HG03196 (cell line): ENCODE measurements around the gene KMT2C.

Experiments used
- ATAC-seq: cut with Tn5 transposase; IDR thresholded peaks from one replicate; pipeline ENCODE4 v1.9.1; 2021; ENCODE audit not compliant: unreplicated experiment

Gene KMT2C

DNA sequence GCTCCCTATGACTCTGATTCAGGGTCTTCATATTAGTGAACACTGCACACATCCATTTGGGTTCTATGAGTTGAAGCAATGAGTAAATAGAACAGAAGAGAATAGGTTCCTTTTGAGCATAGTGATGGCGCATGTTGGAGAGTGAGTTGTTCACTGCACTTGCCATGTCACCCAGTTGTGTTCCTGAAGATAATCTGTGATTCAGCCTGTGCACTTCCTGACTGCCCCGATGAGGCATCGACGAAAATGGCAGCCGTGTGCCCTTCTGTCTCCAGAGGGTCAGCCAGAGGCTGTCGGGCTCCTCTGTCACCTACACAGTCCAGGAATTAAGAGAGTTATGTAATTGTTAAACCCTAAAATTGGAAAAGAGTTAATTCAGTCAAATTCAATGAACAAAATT, 315.6 kb downstream of the KMT2C start:
- ATAC-seq, result no peak

DNA sequence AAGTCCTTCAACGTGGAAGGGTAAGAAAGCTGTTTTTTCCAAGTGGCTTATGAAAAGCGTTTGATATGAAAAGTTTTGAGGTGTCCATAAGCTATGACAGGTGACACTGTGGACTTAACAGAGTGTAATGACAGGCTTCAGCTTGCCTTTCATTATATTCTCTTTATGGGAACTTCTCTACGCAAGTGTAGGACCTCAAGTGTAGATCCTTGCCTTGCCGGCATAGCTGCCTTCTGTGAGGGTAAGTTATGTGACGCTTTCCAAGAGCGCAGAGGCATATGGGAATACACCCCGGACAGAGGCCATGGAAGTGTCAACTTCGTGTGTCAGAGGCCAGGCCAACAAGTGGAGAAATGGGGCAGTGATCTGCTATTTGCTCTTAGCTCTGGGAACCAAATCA, 318.4 kb downstream of the KMT2C start:
- ATAC-seq, result no peak

DNA sequence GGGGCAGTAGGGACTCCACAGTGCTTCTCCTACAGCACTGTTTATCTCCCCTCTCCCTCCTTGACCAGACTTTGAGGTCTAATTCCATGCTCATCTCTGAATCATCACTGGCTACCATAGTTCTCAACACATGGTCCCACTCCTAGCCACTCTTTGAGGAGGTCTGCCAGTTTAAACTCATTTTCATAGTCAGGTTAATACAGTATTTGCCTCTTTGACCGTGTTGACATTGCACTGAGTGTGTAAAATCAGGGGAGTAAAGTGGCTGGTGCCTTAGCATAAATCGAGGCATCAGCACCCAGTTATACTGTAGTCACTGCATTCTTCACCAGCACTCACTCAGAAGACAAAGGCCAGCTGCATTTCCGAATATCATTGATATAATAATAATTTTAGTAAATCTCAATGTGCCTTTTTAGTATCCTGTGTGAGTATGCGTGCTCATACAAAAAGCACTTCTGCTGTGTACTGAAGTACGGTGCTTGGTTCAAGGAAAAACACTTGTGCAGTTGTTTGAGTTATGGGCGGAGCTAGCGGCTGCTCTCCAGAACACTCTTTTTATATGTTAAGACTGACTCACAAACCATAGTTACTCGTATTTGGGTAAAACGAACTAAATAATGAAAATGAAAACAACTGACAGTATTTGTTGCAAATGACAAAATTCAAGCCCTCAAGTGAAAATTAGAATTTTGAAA, 320.6 kb downstream of the KMT2C start:
- ATAC-seq, result no peak

DNA sequence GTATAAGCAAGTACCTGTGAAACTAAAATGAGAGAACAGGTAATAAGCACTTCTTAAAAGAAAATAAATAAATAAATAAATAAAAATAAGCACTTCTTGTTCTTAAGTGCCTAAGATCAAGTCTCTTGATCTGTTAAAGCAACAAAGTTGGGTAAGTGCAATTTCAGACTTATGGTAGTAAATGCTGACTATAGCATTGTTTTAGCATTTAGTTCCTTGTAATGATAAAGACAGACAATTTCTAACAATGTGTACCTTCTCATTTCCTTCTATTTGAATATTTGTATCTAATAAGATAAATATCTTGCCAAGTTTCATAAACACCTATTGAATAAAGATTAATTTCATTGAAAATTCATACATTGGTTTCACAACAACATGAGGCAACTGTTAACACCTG, 323.0 kb downstream of the KMT2C start:
- ATAC-seq, result no peak

DNA sequence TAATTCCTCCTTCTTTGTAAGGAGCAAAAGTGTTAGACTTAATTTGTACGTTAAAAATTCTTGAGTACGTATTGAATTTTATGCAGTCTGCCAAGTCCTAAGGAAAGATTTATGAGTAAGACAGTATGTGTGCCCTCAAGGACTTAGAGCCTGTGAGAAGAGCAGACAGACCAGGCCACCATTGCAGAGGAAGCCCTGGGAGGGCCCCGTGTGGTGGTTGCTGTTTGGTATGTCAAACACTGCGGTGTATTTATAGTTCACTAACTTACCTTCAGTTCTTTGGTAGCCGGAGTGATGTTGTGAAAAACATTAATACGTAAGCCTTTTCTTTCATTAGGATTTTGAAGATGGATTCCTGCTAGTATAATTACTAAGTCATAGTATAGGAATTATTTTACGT, 327.4 kb downstream of the KMT2C start:
- ATAC-seq, result no peak

DNA sequence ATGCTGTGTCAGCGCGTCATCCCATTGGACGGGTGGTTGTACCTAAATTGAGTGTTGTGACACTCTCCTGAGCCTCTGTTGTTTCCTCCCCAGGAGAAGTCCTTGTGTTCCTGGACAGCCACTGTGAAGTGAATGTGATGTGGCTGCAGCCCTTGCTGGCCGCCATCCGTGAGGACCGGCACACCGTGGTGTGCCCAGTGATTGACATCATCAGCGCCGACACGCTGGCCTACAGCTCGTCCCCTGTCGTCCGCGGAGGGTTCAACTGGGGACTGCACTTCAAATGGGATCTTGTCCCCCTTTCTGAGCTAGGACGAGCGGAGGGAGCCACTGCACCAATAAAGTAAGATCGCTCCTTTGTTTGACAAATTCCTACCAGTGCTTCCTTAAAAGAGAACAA, 327.9 kb downstream of the KMT2C start:
- ATAC-seq, result no peak

DNA sequence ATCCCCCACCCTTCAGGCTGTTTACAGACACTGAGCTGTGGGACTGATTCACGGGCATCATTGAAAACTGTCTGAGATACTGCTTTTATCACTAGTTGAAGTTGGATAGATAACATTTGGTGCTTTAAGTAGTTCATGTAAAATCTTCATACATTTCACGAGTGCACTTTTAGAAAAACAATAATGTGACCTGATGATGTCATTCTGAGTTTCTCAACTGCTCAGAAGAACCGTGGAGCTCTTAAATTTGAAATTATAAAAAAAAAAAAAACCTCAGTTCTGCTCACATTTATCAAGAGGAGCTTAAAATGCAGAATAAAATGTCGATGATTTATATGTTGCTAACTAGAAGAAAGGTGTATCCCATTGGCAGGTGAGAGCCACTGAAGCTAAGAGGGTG, 328.8 kb downstream of the KMT2C start:
- ATAC-seq, result no peak

DNA sequence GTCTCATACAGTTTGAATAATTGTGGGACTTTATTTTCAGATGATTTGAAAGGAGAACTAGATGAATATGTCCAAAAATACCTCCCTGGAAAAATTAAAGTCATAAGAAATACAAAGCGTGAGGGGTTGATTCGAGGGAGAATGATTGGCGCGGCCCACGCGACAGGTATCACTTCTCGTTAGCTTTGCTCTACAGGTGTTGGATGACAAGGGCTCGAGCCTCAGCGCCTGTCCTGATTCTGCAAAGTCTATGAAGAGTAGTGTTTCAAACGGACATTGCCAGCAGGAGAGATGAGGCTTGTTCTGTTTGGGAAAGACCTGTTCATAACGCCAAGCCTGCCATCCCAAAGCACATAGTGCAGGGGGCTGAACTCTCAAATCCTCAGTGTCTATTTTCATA, 330.6 kb downstream of the KMT2C start:
- no peak for ATAC-seq

DNA sequence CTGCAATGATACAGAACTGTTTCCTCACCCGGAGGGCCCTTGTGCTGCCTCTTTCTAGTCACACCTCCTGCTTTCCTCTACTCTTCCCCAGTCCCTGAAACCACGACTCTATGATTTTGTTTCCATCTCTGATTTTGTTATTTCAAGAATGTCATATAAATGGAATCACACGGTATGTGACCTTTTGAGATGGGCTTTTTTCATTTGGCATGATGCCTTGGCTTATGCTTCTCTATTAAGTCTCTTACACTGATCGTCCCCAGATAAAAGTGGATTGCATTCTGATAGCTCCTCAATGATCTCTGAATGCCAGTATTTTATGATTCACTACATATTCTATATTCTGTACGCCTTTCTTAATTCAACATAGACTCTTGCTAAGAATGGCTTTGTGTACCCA, 332.1 kb downstream of the KMT2C start:
- no peak for ATAC-seq

DNA sequence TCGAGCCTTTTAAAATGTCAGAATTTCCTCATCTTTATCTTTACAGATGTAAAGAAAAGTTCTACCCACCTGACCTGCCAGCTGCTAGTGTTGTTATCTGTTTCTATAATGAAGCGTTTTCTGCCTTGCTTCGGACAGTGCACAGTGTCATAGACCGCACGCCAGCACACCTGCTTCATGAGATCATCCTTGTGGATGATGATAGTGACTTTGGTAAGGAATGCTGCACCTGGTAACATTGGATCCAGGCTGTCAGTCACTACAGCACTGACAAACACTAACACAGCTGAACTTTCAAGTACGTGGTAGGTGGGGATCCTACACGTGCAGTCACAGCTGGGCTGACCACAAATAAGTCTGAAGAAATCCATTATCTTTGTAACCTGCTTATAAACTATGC, 332.7 kb downstream of the KMT2C start:
- no peak for ATAC-seq

DNA sequence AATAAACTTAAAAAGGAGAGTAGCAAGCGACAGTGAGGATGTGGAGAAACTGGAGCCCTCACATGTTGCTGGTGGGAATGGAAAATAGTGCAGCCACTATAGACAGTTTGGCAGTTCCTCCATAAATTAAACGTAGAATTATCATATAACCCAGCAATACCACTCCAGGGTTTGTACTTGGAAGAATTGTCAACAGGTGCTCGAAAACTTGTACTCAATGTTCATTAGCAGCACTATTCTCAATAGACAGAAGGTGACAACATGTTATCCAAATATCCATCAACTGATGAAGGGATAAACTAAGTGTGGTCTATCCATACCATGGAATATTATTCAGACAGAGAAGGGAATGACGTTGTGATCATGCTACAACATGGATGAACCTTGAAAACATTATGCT, 338.5 kb downstream of the KMT2C start:
- ATAC-seq, result no peak

DNA sequence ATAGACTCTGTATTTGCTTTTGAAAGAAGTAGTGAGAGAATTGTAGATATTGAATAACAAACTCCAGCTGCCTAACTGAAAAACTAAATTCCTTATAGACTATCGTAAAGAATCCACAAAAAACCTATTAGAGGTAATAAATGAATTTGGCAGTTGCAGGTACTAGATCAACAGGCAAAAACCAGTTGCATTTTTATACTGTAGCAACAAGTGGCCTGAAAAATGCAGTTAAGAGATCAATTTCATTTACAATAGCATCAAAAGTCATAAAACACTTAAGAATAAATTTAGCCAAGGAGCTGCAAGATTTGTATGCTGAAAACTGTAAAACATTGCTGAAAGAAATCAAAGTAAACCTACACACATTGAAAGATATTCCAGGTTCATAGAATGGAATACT, 340.0 kb downstream of the KMT2C start:
- ATAC-seq, result no peak

DNA sequence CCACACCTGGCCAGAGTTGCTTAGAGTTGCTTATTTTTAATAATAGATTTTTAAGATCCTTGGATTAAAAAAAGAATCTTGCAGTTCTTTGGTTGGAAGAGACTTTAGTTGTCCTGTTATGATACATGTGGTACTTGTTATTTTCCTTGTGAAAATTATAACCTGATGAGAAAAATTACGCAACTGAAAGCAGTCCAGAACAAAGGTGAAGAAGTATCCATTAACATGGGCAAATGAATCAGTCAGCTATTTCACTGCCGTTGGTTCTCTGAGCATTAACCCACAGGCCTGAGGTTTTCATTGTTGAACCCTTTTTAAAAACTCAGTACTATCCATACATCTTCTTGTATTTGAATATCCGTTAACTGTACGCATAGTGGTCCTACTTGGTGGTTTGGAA, 342.1 kb downstream of the KMT2C start:
- ATAC-seq, result no peak

DNA sequence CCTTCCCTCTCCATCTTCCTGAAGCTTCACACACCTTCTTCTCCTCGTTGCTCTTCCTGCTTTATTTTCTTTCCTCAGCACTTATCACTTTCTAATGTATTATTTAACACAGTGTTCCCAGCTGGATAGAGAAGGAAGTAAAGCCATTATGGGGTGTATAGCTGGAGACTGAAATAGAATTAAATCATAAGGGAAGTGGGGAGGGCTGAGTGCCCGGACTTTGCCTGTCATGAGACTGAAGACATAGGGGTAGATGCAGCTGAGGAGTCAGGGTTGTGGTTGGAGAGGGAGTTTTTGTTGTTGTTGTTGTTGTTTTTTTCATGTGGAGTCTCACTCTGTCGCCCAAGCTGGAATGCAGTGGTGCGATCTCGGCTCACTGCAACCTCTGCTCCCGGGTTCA, 345.1 kb downstream of the KMT2C start:
- ATAC-seq, result no peak

DNA sequence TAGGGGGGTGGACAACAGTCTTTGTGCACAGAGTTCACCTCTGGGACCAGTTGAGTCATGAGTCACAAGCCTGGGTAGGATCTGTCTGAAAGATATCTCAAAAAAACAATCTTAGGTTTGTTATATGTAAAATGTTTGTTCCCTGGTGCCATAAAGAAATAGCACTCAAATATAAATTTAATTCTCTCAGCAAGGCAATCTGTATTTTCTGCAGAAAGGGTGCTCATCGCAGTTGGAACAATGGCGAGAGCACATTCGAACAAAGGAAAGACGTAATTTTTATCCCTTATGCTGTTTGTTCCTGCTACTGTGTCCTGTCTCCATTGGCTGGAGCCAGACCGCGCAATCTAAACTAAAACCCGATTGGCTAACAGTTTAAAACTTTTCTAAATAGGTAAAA, 346.6 kb downstream of the KMT2C start:
- ATAC-seq, result no peak

DNA sequence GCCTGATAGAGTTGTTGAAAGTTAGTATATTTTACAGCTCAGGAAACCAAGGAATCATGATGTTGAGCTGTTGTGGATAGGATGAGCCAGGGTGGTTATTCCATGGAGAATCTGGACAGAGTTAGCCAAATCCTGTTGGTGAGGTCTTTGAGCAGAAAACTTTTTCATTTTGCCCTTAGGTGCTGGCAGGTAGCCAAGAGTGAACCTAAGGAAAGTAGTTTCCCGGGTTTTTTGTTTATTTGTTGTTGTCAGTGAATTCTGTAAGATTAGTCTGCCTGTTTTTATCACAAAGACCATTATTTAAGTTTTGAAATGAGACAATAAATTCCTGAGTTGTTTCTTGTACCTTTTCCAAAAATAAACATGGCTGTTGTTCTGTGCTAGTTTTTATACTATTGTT, 349.3 kb downstream of the KMT2C start:
- no peak for ATAC-seq

DNA sequence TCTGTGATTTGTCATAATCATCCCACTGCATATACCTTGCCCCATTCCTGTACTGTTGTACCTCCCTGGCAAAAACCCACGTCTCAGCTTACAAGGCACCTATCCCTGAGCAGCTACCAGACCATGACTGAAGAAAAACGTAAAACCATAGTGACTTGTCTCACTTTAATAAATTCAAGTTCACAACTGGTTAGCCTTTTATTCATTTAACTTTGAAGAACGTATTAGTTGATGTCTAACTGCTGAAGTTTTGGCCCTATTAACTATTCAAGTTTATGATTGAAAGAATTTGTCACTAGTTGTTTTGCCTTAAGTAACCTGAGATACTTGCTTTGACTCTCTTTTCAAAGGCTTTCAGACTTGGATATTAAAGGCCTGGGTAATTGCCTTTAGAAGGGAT, 350.7 kb downstream of the KMT2C start:
- no peak for ATAC-seq
